NCI-H1092 (cell line): Measurements from ENCODE around the gene TMEM253.

Source experiments
- DNase-seq: peaks from one replicate; lab custom pipeline; 2025; lab: John Stamatoyannopoulos, UW

TMEM253 gene

GRCh38 chr14:21100931-21101330 lies at the start of gene TMEM253:
TMEM253 (plus strand) TSS chr14:21101066; CDS start chr14:21101344, 278 bp downstream.
- DNase-seq = no peak

GRCh38 chr14:21053184-21054122 lies 47.4 kb upstream of the TMEM253 start:
- no peak for DNase-seq

GRCh38 chr14:21054123-21054767 lies 46.6 kb upstream of the TMEM253 start:
- DNase-seq = no peak

GRCh38 chr14:21054768-21055145 lies 46.1 kb upstream of the TMEM253 start:
- no peak for DNase-seq

GRCh38 chr14:21055432-21056117 lies 45.3 kb upstream of the TMEM253 start:
- DNase-seq = no peak

GRCh38 chr14:21056520-21057163 lies 44.2 kb upstream of the TMEM253 start:
- no peak for DNase-seq

- no peak for DNase-seq
Observed at GRCh38 chr14:21057803-21058675, 42.8 kb upstream of the TMEM253 start, which contains the start of gene RNASE8. RNASE8 (plus strand) TSS chr14:21057822; CDS start chr14:21057893, 71 bp downstream.

GRCh38 chr14:21058903-21059302 lies 42.0 kb upstream of the TMEM253 start:
- DNase-seq = no peak

- DNase-seq = no peak
Observed at GRCh38 chr14:21059842-21060613, 40.8 kb upstream of the TMEM253 start.

GRCh38 chr14:21060614-21061346 lies 40.1 kb upstream of the TMEM253 start:
- no peak for DNase-seq

- DNase-seq = no peak
Observed at GRCh38 chr14:21061347-21061668, 39.6 kb upstream of the TMEM253 start.

GRCh38 chr14:21063479-21063878 lies 37.4 kb upstream of the TMEM253 start:
- DNase-seq = no peak

GRCh38 chr14:21066882-21067502 lies 33.9 kb upstream of the TMEM253 start:
- DNase-seq = no peak

- peak; percentile 85 for DNase-seq
Observed at GRCh38 chr14:21068521-21069387, 32.1 kb upstream of the TMEM253 start.

GRCh38 chr14:21069388-21070082 lies 31.3 kb upstream of the TMEM253 start:
- DNase-seq = peak; percentile 50

GRCh38 chr14:21070083-21070609 lies 30.7 kb upstream of the TMEM253 start, which contains the start of gene ARHGEF40:
ARHGEF40 (plus strand) TSS chr14:21070304; CDS start chr14:21070397, 93 bp downstream.
- DNase-seq = peak; percentile 50

GRCh38 chr14:21070610-21071224 lies 30.1 kb upstream of the TMEM253 start:
- DNase-seq = no peak
